ENCODE measurements around the gene IL17B.

The IL17B gene

DNA sequence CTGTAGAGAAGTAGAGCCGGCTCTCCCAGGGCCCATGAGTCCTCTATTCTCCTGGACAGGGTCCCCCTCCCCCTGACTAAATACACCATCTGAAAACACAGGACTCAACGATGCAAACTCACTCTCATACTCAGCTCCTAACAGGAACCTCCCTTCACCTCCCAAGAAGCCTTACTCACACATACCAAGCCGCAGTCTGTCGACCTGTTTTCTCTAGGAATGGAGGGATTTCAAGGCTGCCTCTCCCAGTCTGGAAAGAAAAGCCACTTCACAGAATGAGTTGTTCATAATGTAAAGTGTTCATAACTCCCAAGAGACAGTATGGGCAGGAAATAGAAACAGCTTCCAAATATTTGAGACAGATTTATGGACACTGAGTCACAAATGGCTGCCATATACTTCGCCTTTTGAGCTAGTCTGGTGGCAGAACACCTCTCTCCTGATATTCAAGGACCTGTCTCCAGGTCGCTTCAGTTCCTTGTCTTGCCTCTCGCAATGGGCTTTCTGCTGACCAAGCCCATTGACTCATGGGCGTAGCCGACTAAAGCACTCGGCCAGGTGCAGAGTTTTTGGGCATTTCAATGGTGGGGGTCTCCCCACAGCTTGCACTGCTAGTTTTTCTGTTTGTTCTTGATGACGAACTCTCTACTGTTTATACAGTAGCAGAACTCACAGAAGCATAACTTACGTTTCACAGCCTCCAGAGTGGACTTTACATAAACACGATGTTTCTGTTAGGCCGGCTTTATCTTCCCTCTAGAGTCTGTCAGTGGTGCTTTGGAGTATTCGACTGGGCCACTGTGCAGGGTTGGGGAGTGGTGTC is 25.0 kb upstream of the IL17B start:
- TF ChIP-seq RAD21 (IDR thresholded peaks at IDR 0.05; ENCODE audit: low read depth) (no peak), TAF1 (IDR thresholded peaks at IDR 0.05; ENCODE audit: low read depth) (no peak), TEAD4 (IDR thresholded peaks at IDR 0.05) (no peak), FOXM1 (IDR thresholded peaks at IDR 0.05; ENCODE audit: borderline replicate concordance, low read depth) (no peak), EGR1 (IDR thresholded peaks at IDR 0.05) (no peak), NFIC (IDR thresholded peaks at IDR 0.05) (no peak), CEBPB (IDR thresholded peaks at IDR 0.05) (no peak), YY1 (IDR thresholded peaks at IDR 0.05; ENCODE audit: low read depth) (no peak), ZBTB7A (IDR thresholded peaks at IDR 0.05; ENCODE audit: low read depth) (no peak), CREB1 (IDR thresholded peaks at IDR 0.05; ENCODE audit: low read depth) (no peak)
- TF ChIP-seq, protein P1, sequence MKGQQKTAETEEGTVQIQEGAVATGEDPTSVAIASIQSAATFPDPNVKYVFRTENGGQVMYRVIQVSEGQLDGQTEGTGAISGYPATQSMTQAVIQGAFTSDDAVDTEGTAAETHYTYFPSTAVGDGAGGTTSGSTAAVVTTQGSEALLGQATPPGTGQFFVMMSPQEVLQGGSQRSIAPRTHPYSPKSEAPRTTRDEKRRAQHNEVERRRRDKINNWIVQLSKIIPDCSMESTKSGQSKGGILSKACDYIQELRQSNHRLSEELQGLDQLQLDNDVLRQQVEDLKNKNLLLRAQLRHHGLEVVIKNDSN (IDR thresholded peaks at IDR 0.05): no peak

DNA sequence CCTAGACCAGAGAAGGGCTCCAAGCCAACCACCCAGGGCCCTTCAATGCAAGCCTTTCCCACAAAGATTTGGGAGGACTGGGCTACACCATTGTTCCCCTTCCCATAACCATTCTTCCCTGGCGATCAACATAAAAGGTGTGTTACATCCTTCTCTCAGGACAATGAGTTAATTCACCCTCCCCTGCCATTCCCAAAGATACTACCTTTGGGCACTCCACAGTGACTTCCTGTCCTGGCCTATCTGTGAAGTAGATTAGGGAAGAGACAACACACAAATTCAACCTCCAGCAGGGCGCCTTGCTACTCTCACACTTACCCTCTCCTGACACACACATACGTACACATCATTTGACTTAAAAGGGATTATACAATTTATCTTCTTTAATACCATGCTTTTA is 23.2 kb upstream of the IL17B start:
- TF ChIP-seq, protein P2, sequence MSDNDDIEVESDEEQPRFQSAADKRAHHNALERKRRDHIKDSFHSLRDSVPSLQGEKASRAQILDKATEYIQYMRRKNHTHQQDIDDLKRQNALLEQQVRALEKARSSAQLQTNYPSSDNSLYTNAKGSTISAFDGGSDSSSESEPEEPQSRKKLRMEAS (IDR thresholded peaks at IDR 0.05): no peak
- TF ChIP-seq CREB1 (IDR thresholded peaks at IDR 0.05; ENCODE audit: low read depth) (no peak), CEBPB (IDR thresholded peaks at IDR 0.05) (no peak), TCF12 (IDR thresholded peaks at IDR 0.05; ENCODE audit: low read depth) (no peak), TAF1 (IDR thresholded peaks at IDR 0.05; ENCODE audit: low read depth) (no peak), RAD21 (IDR thresholded peaks at IDR 0.05; ENCODE audit: low read depth) (no peak), TEAD4 (IDR thresholded peaks at IDR 0.05) (no peak), EP300 (IDR thresholded peaks at IDR 0.05; ENCODE audit: borderline replicate concordance) (no peak), FOXM1 (IDR thresholded peaks at IDR 0.05; ENCODE audit: borderline replicate concordance, low read depth) (no peak), EGR1 (IDR thresholded peaks at IDR 0.05) (no peak), ZBTB7A (IDR thresholded peaks at IDR 0.05; ENCODE audit: low read depth) (no peak), NFIC (IDR thresholded peaks at IDR 0.05) (no peak), YY1 (IDR thresholded peaks at IDR 0.05; ENCODE audit: low read depth) (no peak)
- TF ChIP-seq, protein P1 (IDR thresholded peaks at IDR 0.05): no peak
- TF ChIP-seq, protein P3, sequence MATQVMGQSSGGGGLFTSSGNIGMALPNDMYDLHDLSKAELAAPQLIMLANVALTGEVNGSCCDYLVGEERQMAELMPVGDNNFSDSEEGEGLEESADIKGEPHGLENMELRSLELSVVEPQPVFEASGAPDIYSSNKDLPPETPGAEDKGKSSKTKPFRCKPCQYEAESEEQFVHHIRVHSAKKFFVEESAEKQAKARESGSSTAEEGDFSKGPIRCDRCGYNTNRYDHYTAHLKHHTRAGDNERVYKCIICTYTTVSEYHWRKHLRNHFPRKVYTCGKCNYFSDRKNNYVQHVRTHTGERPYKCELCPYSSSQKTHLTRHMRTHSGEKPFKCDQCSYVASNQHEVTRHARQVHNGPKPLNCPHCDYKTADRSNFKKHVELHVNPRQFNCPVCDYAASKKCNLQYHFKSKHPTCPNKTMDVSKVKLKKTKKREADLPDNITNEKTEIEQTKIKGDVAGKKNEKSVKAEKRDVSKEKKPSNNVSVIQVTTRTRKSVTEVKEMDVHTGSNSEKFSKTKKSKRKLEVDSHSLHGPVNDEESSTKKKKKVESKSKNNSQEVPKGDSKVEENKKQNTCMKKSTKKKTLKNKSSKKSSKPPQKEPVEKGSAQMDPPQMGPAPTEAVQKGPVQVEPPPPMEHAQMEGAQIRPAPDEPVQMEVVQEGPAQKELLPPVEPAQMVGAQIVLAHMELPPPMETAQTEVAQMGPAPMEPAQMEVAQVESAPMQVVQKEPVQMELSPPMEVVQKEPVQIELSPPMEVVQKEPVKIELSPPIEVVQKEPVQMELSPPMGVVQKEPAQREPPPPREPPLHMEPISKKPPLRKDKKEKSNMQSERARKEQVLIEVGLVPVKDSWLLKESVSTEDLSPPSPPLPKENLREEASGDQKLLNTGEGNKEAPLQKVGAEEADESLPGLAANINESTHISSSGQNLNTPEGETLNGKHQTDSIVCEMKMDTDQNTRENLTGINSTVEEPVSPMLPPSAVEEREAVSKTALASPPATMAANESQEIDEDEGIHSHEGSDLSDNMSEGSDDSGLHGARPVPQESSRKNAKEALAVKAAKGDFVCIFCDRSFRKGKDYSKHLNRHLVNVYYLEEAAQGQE (IDR thresholded peaks at IDR 0.05; ENCODE audit: low read depth): no peak

DNA sequence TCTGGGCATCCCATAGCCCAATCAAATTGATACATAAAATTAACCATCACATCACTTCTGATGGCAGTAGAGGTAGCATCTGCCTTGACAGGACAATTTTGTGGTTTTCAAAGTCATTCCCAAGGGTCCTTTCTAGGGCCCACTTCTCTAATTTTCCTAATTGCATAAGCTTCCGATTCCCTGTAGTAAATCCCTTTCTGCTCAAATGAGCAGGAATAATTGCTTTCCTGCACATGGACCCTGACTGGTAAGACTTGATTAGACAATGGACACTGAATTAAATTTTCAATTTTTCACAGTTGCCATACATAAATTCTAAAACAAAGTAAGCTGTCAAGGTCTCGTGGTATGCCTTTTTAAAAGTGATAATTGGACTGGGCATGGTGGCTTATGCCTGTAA is 22.0 kb upstream of the IL17B start:
- TF ChIP-seq RAD21 (IDR thresholded peaks at IDR 0.05; ENCODE audit: low read depth) (no peak), FOXM1 (IDR thresholded peaks at IDR 0.05; ENCODE audit: borderline replicate concordance, low read depth) (no peak), YY1 (IDR thresholded peaks at IDR 0.05; ENCODE audit: low read depth) (no peak), EP300 (IDR thresholded peaks at IDR 0.05; ENCODE audit: borderline replicate concordance) (no peak), CEBPB (IDR thresholded peaks at IDR 0.05) (no peak), TEAD4 (IDR thresholded peaks at IDR 0.05) (no peak), TCF12 (IDR thresholded peaks at IDR 0.05; ENCODE audit: low read depth) (no peak), NFIC (IDR thresholded peaks at IDR 0.05) (no peak), EGR1 (IDR thresholded peaks at IDR 0.05) (no peak), TAF1 (IDR thresholded peaks at IDR 0.05; ENCODE audit: low read depth) (no peak)
- TF ChIP-seq, protein P1 (IDR thresholded peaks at IDR 0.05): no peak
- TF ChIP-seq, protein P2 (IDR thresholded peaks at IDR 0.05): no peak
- TF ChIP-seq, protein P3 (IDR thresholded peaks at IDR 0.05; ENCODE audit: low read depth): no peak

DNA sequence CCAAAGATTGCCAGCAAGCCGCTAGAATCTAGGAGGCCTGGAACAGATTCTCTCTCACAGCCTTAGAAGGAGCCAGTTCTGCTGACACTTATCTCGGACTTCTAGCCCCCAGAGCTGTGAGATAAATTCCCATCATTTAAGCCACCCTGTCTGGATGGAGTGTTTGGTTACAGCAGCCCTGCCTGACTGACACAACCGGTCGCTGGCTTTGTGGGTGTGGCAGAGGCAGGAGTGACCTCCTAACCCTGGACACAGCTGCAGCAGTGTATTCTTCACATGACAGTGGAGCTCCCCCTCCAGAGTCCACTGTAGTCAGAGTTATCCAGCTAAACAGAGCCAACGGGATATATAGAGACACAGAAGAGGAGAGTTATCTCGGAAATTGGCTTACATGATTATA is 21.2 kb upstream of the IL17B start:
- TF ChIP-seq, protein P2 (IDR thresholded peaks at IDR 0.05): no peak
- no peak for TF ChIP-seq ZBTB7A (IDR thresholded peaks at IDR 0.05; ENCODE audit: low read depth)
- TF ChIP-seq YY1 (IDR thresholded peaks at IDR 0.05; ENCODE audit: low read depth): no peak
- no peak for TF ChIP-seq NFIC (IDR thresholded peaks at IDR 0.05)
- TF ChIP-seq CEBPB (IDR thresholded peaks at IDR 0.05): no peak
- TF ChIP-seq EGR1 (IDR thresholded peaks at IDR 0.05): no peak
- no peak for TF ChIP-seq FOXM1 (IDR thresholded peaks at IDR 0.05; ENCODE audit: borderline replicate concordance, low read depth)
- TF ChIP-seq TAF1 (IDR thresholded peaks at IDR 0.05; ENCODE audit: low read depth): no peak
- TF ChIP-seq, protein P1 (IDR thresholded peaks at IDR 0.05): no peak
- TF ChIP-seq RAD21 (IDR thresholded peaks at IDR 0.05; ENCODE audit: low read depth): no peak
- TF ChIP-seq, protein P3 (IDR thresholded peaks at IDR 0.05; ENCODE audit: low read depth): no peak
- TF ChIP-seq TCF12 (IDR thresholded peaks at IDR 0.05; ENCODE audit: low read depth): no peak
- TF ChIP-seq EP300 (IDR thresholded peaks at IDR 0.05; ENCODE audit: borderline replicate concordance): no peak
- no peak for TF ChIP-seq TEAD4 (IDR thresholded peaks at IDR 0.05)
- no peak for TF ChIP-seq CREB1 (IDR thresholded peaks at IDR 0.05; ENCODE audit: low read depth)

Measured in Ishikawa (cell line).